Neural progenitor cell (in vitro differentiated cells): ENCODE data around the gene ILF3. TPM values are rescaled to one million over a fixed set of nuclear protein-coding genes. Genes with fewer than 3 reads are reported as not detected.
A peak's percentile ranks its signal among the peaks of the same experiment; 100 is the strongest.

Experiments
- DNase-seq: peaks from one replicate; pipeline ENCODE4 v3.0.0-alpha.2; 2016; ENCODE audit warnings: low spot score
- H2AFZ ChIP-seq: fragments of 200-600 bp; sonication (generic); replicated peaks from 2 replicates; pipeline ENCODE4 v1.6.1; 2016; ENCODE audit warnings: antibody characterized with exemption
- H3F3A ChIP-seq: fragments of 200-600 bp; sonication (generic); 2 replicates; pipeline ENCODE4 v1.6.1; 2016; ENCODE audit warnings: antibody characterized with exemption, low read depth
- H3K27ac ChIP-seq: fragments of 200-600 bp; sonication (generic); 2 replicates; pipeline ENCODE4 v1.5.1; 2016; ENCODE audit warnings: mild to moderate bottlenecking
- H3K27me3 ChIP-seq: fragments of 200-600 bp; sonication (generic); 2 replicates; pipeline ENCODE4 v1.6.1; 2016; ENCODE audit warnings: mild to moderate bottlenecking, moderate library complexity
- H3K36me3 ChIP-seq: fragments of 200-600 bp; sonication (generic); 2 replicates; pipeline ENCODE4 v1.5.1; 2016
- H3K4me1 ChIP-seq: fragments of 200-600 bp; sonication (generic); 2 replicates; pipeline ENCODE4 v1.6.1; 2016; ENCODE audit warnings: mixed run types
- H3K4me2 ChIP-seq: fragments of 200-600 bp; sonication (generic); 2 replicates; pipeline ENCODE4 v1.6.1; 2016
- H3K4me3 ChIP-seq: fragments of 200-600 bp; sonication (generic); 2 replicates; pipeline ENCODE4 v1.5.1; 2016
- H3K79me2 ChIP-seq: fragments of 200-600 bp; sonication (generic); 2 replicates; pipeline ENCODE4 v1.6.1; 2016; ENCODE audit warnings: low read depth
- H3K9ac ChIP-seq: fragments of 200-600 bp; sonication (generic); 2 replicates; pipeline ENCODE4 v1.6.1; 2016
- H3K9me3 ChIP-seq: fragments of 200-600 bp; sonication (generic); 2 replicates; pipeline ENCODE4 v1.5.1; 2016; ENCODE audit warnings: low read depth
- H4K20me1 ChIP-seq: fragments of 200-600 bp; sonication (generic); 2 replicates; pipeline ENCODE4 v1.6.1; 2016; ENCODE audit warnings: low read depth
- H3K27ac Mint-ChIP-seq: 3 replicates; pipeline ENCODE4 v1.8.0; 2021; ENCODE audit warnings: mixed read lengths
- H3K27me3 Mint-ChIP-seq: 2 replicates; pipeline ENCODE4 v1.8.0; 2022; ENCODE audit warnings: low read depth, mild to moderate bottlenecking, inconsistent platforms, moderate library complexity, mixed read lengths; ENCODE audit not compliant: insufficient read depth
- H3K36me3 Mint-ChIP-seq: 3 replicates; pipeline ENCODE4 v1.8.0; 2021; ENCODE audit warnings: mixed read lengths
- H3K4me1 Mint-ChIP-seq: 3 replicates; pipeline ENCODE4 v1.8.0; 2021; ENCODE audit warnings: mixed read lengths
- H3K4me3 Mint-ChIP-seq: 3 replicates; pipeline ENCODE4 v1.8.0; 2021; ENCODE audit warnings: mild to moderate bottlenecking, moderate library complexity, mixed read lengths
- H3K9me3 Mint-ChIP-seq: 3 replicates; pipeline ENCODE4 v1.8.0; 2020; ENCODE audit warnings: mixed read lengths
- EZH2 ChIP-seq: fragments of 200-600 bp; sonication (generic); IDR thresholded peaks from 2 replicates; pipeline ENCODE4 v1.6.1; 2017; ENCODE audit warnings: antibody characterized with exemption, mild to moderate bottlenecking, moderate library complexity
- EZH2phosphoT487 ChIP-seq: fragments of 200-600 bp; sonication (generic); IDR thresholded peaks from 2 replicates; pipeline ENCODE4 v1.6.1; 2017; ENCODE audit warnings: antibody characterized with exemption
- total RNA-seq: library from RNA; depleted of rRNA; stranded (reverse); fragments of >200 nt; gene quantifications from 2 replicates; pipeline ENCODE4 v1.2.3, GENCODE V29; 2015; ENCODE audit warnings: low replicate concordance
- TF ChIP-seq, protein P1 (sequence below): fragments of 200-600 bp; sonication (generic); IDR thresholded peaks from 2 replicates; pipeline ENCODE4 v1.5.1; 2017; ENCODE audit warnings: antibody characterized with exemption, mild to moderate bottlenecking

Gene ILF3
- total RNA-seq, 1 donor from 2014 or later = 477 TPM

DNA sequence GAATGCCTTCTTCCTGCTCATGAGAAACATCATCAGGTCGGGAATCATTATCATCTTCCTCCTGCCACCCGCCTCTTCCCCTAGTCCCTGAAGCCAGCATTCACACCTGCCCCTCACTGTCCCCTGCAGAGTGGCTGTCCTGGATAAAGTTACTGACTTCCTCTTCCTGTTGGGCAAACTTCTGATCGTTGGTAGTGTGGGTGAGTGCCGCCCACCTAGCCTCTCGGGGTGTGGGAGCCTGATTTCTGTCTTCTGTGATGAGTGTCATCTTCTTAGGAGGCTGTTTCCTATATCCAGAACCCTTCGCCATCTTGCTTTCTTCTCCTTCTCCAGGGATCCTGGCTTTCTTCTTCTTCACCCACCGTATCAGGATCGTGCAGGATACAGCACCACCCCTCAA is 16.3 kb upstream of the ILF3 start:
- DNase-seq = no peak
- H3K4me3 ChIP-seq = no peak overlapping the region
- peaks cover 13% of the 10 kb centered on the region for H3K4me1 Mint-ChIP-seq
- no peak overlapping the region for H3K27ac Mint-ChIP-seq
- H3K4me3 Mint-ChIP-seq = peak overlapping the region; percentile 15
- H3K9me3 ChIP-seq = no peaks in the 10 kb centered on the region
- no peaks in the 10 kb centered on the region for H3K9me3 Mint-ChIP-seq
- no peak overlapping the region for H3K27ac ChIP-seq
- peaks cover 3% of the 10 kb centered on the region for H4K20me1 ChIP-seq
- H3K4me2 ChIP-seq = no peak overlapping the region
- no peaks in the 10 kb centered on the region for H3K27me3 ChIP-seq
- no peak overlapping the region for H2AFZ ChIP-seq
- H3K36me3 Mint-ChIP-seq = peaks cover 24% of the 10 kb centered on the region
- no peaks in the 10 kb centered on the region for H3K36me3 ChIP-seq
- no peaks in the 10 kb centered on the region for H3K4me1 ChIP-seq
- no peaks in the 10 kb centered on the region for H3K27me3 Mint-ChIP-seq
- H3K79me2 ChIP-seq = no peaks in the 10 kb centered on the region
- TF ChIP-seq EZH2 = no peak
- TF ChIP-seq, protein P1, sequence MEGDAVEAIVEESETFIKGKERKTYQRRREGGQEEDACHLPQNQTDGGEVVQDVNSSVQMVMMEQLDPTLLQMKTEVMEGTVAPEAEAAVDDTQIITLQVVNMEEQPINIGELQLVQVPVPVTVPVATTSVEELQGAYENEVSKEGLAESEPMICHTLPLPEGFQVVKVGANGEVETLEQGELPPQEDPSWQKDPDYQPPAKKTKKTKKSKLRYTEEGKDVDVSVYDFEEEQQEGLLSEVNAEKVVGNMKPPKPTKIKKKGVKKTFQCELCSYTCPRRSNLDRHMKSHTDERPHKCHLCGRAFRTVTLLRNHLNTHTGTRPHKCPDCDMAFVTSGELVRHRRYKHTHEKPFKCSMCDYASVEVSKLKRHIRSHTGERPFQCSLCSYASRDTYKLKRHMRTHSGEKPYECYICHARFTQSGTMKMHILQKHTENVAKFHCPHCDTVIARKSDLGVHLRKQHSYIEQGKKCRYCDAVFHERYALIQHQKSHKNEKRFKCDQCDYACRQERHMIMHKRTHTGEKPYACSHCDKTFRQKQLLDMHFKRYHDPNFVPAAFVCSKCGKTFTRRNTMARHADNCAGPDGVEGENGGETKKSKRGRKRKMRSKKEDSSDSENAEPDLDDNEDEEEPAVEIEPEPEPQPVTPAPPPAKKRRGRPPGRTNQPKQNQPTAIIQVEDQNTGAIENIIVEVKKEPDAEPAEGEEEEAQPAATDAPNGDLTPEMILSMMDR = no peak
- no peak for TF ChIP-seq EZH2phosphoT487
- H3F3A ChIP-seq = peaks cover under 1% of the 10 kb centered on the region
- no peak overlapping the region for H3K9ac ChIP-seq

DNA sequence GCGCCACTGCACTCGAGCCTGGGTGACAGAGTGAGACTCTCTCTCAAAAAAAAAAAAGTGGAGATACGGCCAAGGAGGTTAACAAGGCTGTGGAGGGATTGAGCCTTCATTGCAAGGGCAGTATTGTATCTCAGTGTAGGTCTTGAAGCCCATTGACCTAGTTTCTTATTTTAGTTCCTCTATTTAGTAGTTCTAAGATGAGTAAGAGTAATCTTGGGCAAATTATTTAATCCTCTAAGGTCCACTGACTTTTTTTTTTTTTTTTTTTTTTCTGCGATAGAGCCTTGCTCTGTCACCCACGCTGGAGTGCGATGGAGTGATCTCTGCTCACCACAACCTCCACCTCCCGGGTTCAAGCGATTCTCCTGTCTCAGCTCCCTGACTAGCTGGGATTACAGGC is 14.3 kb upstream of the ILF3 start:
- Histone ChIP-seq H3F3A (peaks cover 17% of the 10 kb centered on the region), H3K27me3 (no peaks in the 10 kb centered on the region), H3K9me3 (no peaks in the 10 kb centered on the region), H3K4me1 (peaks cover 14% of the 10 kb centered on the region), H3K79me2 (no peaks in the 10 kb centered on the region), H2AFZ (no peak overlapping the region), H3K4me3 (no peak overlapping the region), H4K20me1 (peaks cover 5% of the 10 kb centered on the region), H3K4me2 (no peak overlapping the region), H3K27ac (no peak overlapping the region), H3K36me3 (no peaks in the 10 kb centered on the region), H3K9ac (no peak overlapping the region)
- Mint-ChIP-seq H3K27ac (no peak overlapping the region), H3K36me3 (peaks cover 28% of the 10 kb centered on the region), H3K27me3 (no peaks in the 10 kb centered on the region), H3K4me3 (no peak overlapping the region), H3K4me1 (peaks cover 29% of the 10 kb centered on the region), H3K9me3 (no peaks in the 10 kb centered on the region)
- TF ChIP-seq EZH2phosphoT487 (no peak), EZH2 (no peak)
- TF ChIP-seq, protein P1 = no peak
- DNase-seq = no peak

DNA sequence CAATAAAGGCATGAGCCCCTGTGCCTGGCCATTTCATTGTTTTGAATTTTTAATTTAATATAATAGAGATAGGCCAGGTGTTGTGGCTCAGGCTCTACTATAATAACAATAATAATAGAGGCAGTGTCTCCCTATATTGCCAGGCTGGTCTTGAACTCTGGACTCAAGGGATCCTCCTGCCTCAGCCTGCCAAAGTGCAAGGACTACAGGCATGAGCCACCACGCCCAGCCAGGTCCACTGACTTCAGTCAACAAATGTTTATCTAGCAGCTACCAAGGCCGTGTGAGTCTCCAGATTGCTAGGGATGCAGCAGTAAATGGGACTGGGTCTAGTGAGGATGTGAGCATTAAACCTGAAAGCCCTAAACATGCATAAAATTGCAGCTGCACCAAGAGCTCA is 13.8 kb upstream of the ILF3 start:
- H3K4me3 Mint-ChIP-seq = no peak overlapping the region
- Histone ChIP-seq H2AFZ (no peak overlapping the region), H4K20me1 (peaks cover 5% of the 10 kb centered on the region), H3K4me3 (no peak overlapping the region), H3K27ac (no peak overlapping the region), H3K4me1 (peaks cover 14% of the 10 kb centered on the region), H3K79me2 (no peaks in the 10 kb centered on the region), H3F3A (peaks cover 20% of the 10 kb centered on the region), H3K9ac (no peak overlapping the region), H3K9me3 (no peaks in the 10 kb centered on the region), H3K36me3 (no peaks in the 10 kb centered on the region), H3K4me2 (no peak overlapping the region), H3K27me3 (no peaks in the 10 kb centered on the region)
- peaks cover 28% of the 10 kb centered on the region for H3K36me3 Mint-ChIP-seq
- H3K4me1 Mint-ChIP-seq = peaks cover 31% of the 10 kb centered on the region
- no peaks in the 10 kb centered on the region for H3K9me3 Mint-ChIP-seq
- H3K27me3 Mint-ChIP-seq = no peaks in the 10 kb centered on the region
- DNase-seq = no peak
- TF ChIP-seq, protein P1 = no peak
- no peak for TF ChIP-seq EZH2phosphoT487
- H3K27ac Mint-ChIP-seq = no peak overlapping the region
